ENCODE measurements around the gene HSD3B1. TPM values are rescaled to one million over a fixed set of nuclear protein-coding genes. Genes with fewer than 3 reads are reported as not detected.

Gene HSD3B1
- polyA plus RNA-seq, result not detected

DNA sequence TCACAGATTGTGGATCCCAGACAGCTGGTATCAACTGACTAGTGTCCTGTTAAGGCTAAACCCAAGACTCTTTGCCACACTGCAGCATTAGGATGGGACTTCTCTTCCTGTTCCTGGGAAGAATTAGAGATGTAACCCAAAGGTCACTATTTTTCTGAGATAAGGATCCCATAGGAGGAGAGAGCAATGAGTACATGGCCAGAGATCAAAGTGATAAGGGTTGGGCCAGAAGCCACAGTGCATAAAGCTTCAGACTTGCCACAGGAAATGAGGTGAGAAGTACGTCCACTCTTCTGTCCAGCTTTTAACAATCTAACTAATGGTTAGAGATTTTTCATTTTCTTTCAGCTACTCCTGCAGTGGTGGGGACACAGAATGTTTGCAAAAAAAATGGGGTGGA lies at the start of gene HSD3B1:
Gene HSD3B1, plus strand, starts transcription at position 270 of the 400 bp plus-strand sequence. CDS start 267 bp downstream, outside the sequence.
- Mint-ChIP-seq H3K36me3 (no peaks in the 10 kb centered on the region), H3K4me3 (no peak within 1 kb of the TSS), H3K27ac (no peak within 1 kb of the TSS), H3K4me1 (no peaks in the 10 kb centered on the region), H3K9me3 (peaks cover 0 to 8% (median under 1%) of the 10 kb centered on the region in 6 donors), H3K27me3 (ENCODE audit: low read depth in 3 of 3) (peaks cover 0 to 2% (median 0%) of the 10 kb centered on the region in 3 donors)
- no peak for DNase-seq

DNA sequence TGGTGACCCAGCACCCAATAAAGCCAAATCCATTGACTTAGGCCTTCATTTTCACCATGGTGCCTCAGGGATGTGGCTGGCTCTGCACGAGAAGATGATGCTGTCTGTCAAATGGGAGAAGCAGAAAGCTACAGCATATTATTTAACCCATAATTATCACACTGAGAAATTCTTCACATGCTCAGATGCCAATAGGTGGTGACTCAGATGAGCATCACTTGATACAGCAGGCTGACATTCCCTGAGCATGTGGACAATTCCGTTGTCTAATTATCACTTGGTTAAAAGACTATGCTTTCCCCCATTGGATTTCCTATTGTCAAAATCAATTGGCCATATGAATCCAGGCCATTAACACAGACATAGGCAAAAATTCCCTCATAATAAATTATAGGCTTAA lies 44.0 kb upstream of the HSD3B1 start:
- Mint-ChIP-seq H3K27me3 (ENCODE audit: low read depth in 3 of 3) (no peaks in the 10 kb centered on the region), H3K36me3 (peaks cover 0 to 4% (median 0%) of the 10 kb centered on the region in 3 donors), H3K9me3 (peaks cover 0 to 4% (median under 1%) of the 10 kb centered on the region in 6 donors), H3K27ac (no peak overlapping the region), H3K4me1 (no peaks in the 10 kb centered on the region), H3K4me3 (no peak overlapping the region)
- DNase-seq, result no peak

DNA sequence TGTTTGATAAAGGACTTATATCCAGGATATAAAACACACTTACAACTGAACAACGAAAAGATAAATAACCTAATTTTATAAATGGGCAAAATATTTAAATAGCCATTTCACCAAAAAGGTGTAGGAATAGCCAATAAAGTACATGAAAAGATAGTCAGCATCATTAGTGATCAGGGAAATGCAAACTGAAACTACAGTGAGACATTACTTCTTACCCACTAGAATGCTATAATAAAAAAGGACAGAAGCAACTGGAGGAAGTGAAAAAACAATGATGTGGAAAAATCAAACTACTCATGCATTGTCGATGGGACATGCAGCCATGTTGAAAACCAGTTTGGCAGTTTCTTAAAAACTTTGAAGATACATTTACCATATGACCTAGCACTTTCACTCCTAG lies 43.4 kb upstream of the HSD3B1 start:
- no peaks in the 10 kb centered on the region for H3K27me3 Mint-ChIP-seq (ENCODE audit: low read depth in 3 of 3)
- H3K4me1 Mint-ChIP-seq, result no peaks in the 10 kb centered on the region
- H3K9me3 Mint-ChIP-seq, result peaks cover 0 to 4% (median 0%) of the 10 kb centered on the region in 6 donors
- DNase-seq, result no peak
- H3K36me3 Mint-ChIP-seq, result peaks cover 0 to 4% (median 0%) of the 10 kb centered on the region in 3 donors
- H3K4me3 Mint-ChIP-seq, result no peak overlapping the region
- no peak overlapping the region for H3K27ac Mint-ChIP-seq

DNA sequence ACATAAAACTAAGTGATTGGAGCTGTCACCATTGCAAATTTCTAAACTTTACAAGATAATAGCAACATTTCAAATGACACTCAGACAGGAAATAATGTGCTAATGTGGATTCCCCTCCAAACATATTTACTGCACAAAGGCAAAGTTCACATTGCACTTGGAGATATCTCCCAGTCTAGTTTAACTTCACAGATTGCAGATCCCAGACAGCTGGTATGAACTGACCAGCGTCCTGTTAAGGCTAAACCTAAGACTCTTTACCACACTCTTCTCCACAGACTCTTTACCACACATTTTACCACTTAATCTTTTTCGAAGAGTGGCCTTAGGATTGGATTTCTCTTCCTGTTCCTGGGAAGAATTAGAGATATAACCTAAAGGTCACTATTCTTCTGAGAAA lies 40.6 kb upstream of the HSD3B1 start:
- DNase-seq, result no peak
- Mint-ChIP-seq H3K27me3 (ENCODE audit: low read depth in 3 of 3) (peaks cover 0 to 2% (median 0%) of the 10 kb centered on the region in 3 donors), H3K9me3 (peaks cover 0 to 4% (median 0%) of the 10 kb centered on the region in 6 donors), H3K4me1 (no peaks in the 10 kb centered on the region), H3K27ac (no peak overlapping the region), H3K36me3 (peaks cover 0 to 4% (median 0%) of the 10 kb centered on the region in 3 donors), H3K4me3 (no peak overlapping the region)

DNA sequence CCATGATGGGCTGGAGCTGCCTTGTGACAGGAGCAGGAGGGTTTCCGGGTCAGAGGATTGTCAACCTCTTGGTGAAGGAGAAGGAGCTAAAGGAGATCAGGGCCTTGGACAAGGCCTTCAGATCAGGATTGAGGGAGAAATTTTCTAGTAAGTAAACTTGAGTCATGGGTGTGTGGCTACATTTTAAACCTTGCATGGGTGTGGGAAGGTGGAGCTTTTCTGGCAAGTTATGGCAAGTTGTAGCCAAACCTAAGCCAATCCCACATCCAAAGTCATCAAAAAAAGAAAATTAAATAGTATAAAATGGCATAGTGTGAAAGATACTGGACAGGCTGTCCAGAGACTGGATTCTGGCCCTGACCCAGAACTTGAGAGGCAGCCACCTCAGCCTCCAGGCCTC lies 39.8 kb upstream of the HSD3B1 start:
- H3K4me3 Mint-ChIP-seq, result no peak overlapping the region
- DNase-seq, result no peak
- H3K27me3 Mint-ChIP-seq (ENCODE audit: low read depth in 3 of 3), result peaks cover 0 to 2% (median 0%) of the 10 kb centered on the region in 3 donors

GRCh38 chr1:119467857-119468668 lies 38.9 kb upstream of the HSD3B1 start:
- no peak overlapping the region for H3K4me3 Mint-ChIP-seq
- peaks cover 0 to 4% (median 0%) of the 10 kb centered on the region in 3 donors for H3K36me3 Mint-ChIP-seq
- no peaks in the 10 kb centered on the region for H3K4me1 Mint-ChIP-seq
- no peak overlapping the region for H3K27ac Mint-ChIP-seq
- no peak for DNase-seq
- H3K9me3 Mint-ChIP-seq, result peaks cover 0 to 4% (median 0%) of the 10 kb centered on the region in 6 donors
- peaks cover 0 to 2% (median 0%) of the 10 kb centered on the region in 3 donors for H3K27me3 Mint-ChIP-seq (ENCODE audit: low read depth in 3 of 3)

More for the DNA sequence above, 39.8 kb upstream of the HSD3B1 start:
- Mint-ChIP-seq H3K36me3 (peaks cover 0 to 4% (median 0%) of the 10 kb centered on the region in 3 donors), H3K4me1 (no peaks in the 10 kb centered on the region), H3K27ac (no peak overlapping the region), H3K9me3 (peaks cover 0 to 4% (median 0%) of the 10 kb centered on the region in 6 donors)

GRCh38 chr1:119469741-119470140 lies 37.3 kb upstream of the HSD3B1 start:
- Mint-ChIP-seq H3K36me3 (no peaks in the 10 kb centered on the region), H3K4me3 (no peak overlapping the region), H3K27me3 (ENCODE audit: low read depth in 3 of 3) (peaks cover 0 to 4% (median 0%) of the 10 kb centered on the region in 3 donors), H3K9me3 (no peaks in the 10 kb centered on the region), H3K4me1 (no peaks in the 10 kb centered on the region), H3K27ac (no peak overlapping the region)
- no peak for DNase-seq

DNA sequence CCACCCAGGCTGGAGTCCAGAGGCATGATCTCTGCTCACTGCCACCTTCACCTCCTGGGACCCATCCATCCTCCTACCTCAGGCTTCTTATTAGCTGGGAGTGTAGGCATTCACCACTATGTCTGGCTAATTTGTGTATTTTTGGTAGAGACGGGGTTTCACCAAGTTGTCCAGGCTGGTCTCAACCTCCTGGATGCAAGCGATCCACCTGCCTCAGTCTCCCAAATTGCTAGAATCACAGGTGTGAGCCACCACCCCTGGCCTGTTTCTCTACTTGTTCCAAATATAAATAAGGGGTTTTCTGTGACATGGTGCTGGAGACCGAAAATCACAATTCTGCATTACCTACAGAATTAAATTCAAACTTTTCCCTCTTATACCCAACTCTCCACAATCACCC lies 36.6 kb upstream of the HSD3B1 start:
- H3K27me3 Mint-ChIP-seq (ENCODE audit: low read depth in 3 of 3), result peaks cover 0 to 4% (median 0%) of the 10 kb centered on the region in 3 donors
- H3K36me3 Mint-ChIP-seq, result no peaks in the 10 kb centered on the region
- H3K27ac Mint-ChIP-seq, result no peak overlapping the region
- no peak overlapping the region for H3K4me3 Mint-ChIP-seq
- no peaks in the 10 kb centered on the region for H3K9me3 Mint-ChIP-seq
- no peak for DNase-seq
- H3K4me1 Mint-ChIP-seq, result no peaks in the 10 kb centered on the region

DNA sequence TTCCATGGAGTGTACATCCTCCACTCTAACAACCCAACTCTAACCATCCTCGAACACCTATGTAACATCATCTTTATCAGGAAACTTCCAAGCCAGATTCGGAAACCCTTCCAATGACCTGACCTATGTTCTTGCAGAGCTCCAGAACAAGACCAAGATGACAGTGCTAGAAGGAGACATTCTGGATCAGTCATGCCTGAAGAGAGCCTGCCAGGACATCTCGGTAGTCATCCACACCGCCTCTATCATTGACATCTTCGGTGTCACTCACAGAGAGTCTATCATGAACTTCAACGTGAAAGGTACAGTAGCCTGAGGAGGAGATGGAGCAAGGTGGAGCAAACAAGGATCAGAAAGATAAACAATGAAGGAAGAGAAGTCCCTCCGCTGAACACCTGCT lies 36.1 kb upstream of the HSD3B1 start:
- Mint-ChIP-seq H3K36me3 (no peaks in the 10 kb centered on the region), H3K27me3 (ENCODE audit: low read depth in 3 of 3) (peaks cover 0 to 4% (median 0%) of the 10 kb centered on the region in 3 donors), H3K4me3 (no peak overlapping the region), H3K27ac (no peak overlapping the region), H3K4me1 (no peaks in the 10 kb centered on the region), H3K9me3 (peaks cover 0 to 4% (median 0%) of the 10 kb centered on the region in 6 donors)
- no peak for DNase-seq

DNA sequence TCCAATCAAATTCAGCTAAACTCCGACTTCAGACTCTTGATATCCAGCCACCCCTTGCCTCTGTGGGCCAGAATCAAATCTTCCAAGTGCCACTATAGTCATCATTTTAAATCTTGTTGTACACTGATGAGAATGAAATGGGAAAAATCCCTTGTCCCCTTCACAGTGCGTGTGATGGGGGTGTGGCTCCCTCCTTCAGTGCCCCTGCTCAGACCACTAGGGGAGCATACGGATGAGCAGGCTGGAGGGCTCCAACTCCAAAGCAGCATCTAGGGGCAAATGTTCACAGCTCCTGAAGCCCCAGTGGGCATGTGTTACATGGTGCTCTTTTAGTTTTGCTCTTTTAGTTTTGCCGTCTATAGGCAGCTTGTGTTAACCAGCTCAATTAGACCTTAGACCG lies 35.4 kb upstream of the HSD3B1 start:
- H3K4me3 Mint-ChIP-seq, result no peak overlapping the region
- no peak overlapping the region for H3K27ac Mint-ChIP-seq
- no peak for DNase-seq
- H3K9me3 Mint-ChIP-seq, result peaks cover 0 to 4% (median 0%) of the 10 kb centered on the region in 6 donors
- peaks cover 0 to 6% (median 0%) of the 10 kb centered on the region in 3 donors for H3K27me3 Mint-ChIP-seq (ENCODE audit: low read depth in 3 of 3)
- no peaks in the 10 kb centered on the region for H3K4me1 Mint-ChIP-seq
- H3K36me3 Mint-ChIP-seq, result no peaks in the 10 kb centered on the region

DNA sequence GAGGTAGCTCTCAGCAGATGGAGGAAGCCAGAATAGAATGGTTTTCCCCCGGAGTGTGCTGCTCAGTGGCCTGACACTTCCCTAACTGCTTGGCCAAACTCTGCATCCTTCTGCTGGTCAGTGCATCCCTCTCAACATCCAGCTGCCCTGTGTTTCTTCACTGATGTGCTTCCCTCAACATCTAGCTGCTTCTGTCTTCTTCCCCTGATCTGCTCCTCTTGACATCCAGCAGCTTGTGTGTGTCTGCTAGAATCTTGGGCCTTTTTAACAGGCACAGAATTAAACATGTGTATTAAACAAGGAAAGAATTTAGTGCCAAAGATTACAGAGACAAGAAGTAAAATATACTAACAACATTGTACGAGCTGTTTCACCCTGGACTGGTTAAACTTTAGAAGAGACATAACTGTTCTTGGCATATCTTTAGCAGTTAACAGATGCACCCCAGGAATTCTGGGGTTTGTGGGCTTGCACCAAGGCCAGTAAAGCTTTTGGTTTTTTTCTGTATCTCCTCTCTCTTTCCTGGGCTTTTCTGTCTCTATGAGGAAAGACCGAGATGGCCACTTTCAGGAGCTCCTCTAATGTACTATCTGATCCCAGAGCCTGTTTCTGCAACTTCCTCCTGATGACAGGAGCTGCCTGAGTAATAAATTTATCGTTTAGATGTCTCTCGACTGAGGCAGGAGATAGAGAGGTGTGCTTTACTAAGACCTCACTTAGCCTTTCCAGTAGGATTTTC lies 34.8 kb upstream of the HSD3B1 start:
- no peaks in the 10 kb centered on the region for H3K36me3 Mint-ChIP-seq
- H3K9me3 Mint-ChIP-seq, result peaks cover 0 to 4% (median 0%) of the 10 kb centered on the region in 6 donors
- no peak overlapping the region for H3K27ac Mint-ChIP-seq
- peaks cover 0 to 6% (median 0%) of the 10 kb centered on the region in 3 donors for H3K27me3 Mint-ChIP-seq (ENCODE audit: low read depth in 3 of 3)
- no peak for DNase-seq
- no peaks in the 10 kb centered on the region for H3K4me1 Mint-ChIP-seq
- H3K4me3 Mint-ChIP-seq, result no peak overlapping the region

DNA sequence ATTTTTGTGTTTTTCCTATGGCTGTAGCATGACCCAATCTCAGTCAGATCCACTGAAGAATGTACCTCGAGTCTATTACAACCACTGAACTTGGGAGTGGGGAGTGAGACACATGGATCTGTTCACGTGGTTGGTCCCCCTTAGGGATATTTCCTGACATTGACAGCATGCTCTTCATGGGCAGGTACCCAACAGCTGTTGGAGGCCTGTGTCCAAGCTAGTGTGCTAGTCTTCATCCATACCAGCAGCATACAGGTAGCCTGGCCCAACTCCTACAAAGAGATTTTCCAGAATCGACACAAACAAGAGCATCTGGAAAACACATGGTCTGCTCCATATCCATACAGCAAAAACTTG lies 34.2 kb upstream of the HSD3B1 start:
- no peak for DNase-seq
- Mint-ChIP-seq H3K27ac (no peak overlapping the region), H3K4me3 (no peak overlapping the region), H3K4me1 (no peaks in the 10 kb centered on the region), H3K36me3 (no peaks in the 10 kb centered on the region), H3K27me3 (ENCODE audit: low read depth in 3 of 3) (peaks cover 0 to 6% (median 0%) of the 10 kb centered on the region in 3 donors), H3K9me3 (peaks cover 0 to 4% (median 0%) of the 10 kb centered on the region in 6 donors)

- Mint-ChIP-seq H3K36me3 (no peaks in the 10 kb centered on the region), H3K4me1 (no peaks in the 10 kb centered on the region), H3K9me3 (peaks cover 0 to 4% (median 0%) of the 10 kb centered on the region in 6 donors), H3K27ac (peak overlapping the region in 1 of 6 donors; percentile 52), H3K4me3 (no peak overlapping the region), H3K27me3 (ENCODE audit: low read depth in 3 of 3) (peaks cover 0 to 4% (median 4%) of the 10 kb centered on the region in 3 donors)
- DNase-seq, result no peak
Measured at GRCh38 chr1:119475866-119476439, 31.1 kb upstream of the HSD3B1 start.

DNA sequence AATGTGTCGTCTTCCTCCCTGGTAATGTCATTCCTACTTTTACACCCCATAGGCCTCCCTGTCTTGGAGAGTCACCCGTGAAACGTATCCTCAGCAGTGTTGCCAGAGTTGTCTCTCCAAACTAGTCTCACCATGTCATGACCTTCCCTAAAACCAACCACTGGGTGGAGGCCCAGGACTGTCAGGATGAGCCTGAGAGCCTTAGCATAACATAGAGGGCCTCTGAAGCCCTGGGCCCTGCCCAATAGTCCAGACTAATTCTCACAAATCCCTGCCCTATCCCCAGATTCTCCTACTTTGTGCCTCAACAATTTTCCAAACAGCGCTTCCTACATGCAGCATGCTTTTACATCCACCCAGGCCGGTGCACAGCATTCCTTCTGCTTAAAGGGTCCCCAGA lies 29.3 kb upstream of the HSD3B1 start:
- Mint-ChIP-seq H3K4me3 (no peak overlapping the region), H3K4me1 (no peaks in the 10 kb centered on the region), H3K9me3 (peaks cover 0 to 4% (median 0%) of the 10 kb centered on the region in 6 donors), H3K36me3 (no peaks in the 10 kb centered on the region), H3K27ac (no peak overlapping the region), H3K27me3 (ENCODE audit: low read depth in 3 of 3) (peaks cover 0 to 4% (median 4%) of the 10 kb centered on the region in 3 donors)
- no peak for DNase-seq

Measured in immature natural killer cell (primary cell).